B cell (primary cell): ENCODE data around the gene FRMD4A. TPM values are rescaled to one million over a fixed set of nuclear protein-coding genes. Genes with fewer than 3 reads are reported as not detected.

Experiments used
- ATAC-seq: fragments of 200-7000 bp; cut with Tn5 transposase; one replicate; pipeline ENCODE4 v1.10.0; 2021; ENCODE audit warnings: low read depth, mild to moderate bottlenecking, moderate number of reproducible peaks, moderate library complexity
- CTCF ChIA-PET: fragments of 350-600 bp; sonication (Branson Sonifier 250); formaldehyde crosslinking; loops from one replicate; lab custom pipeline; 2021; ENCODE audit warnings: antibody characterized with exemption, inconsistent platforms; lab: Charles Lee
- POLR2A ChIA-PET: fragments of 350-600 bp; sonication (Branson Sonifier 250); formaldehyde crosslinking; loops from one replicate; lab custom pipeline; 2021; ENCODE audit warnings: antibody characterized with exemption; lab: Charles Lee
- DNase-seq: peaks from one replicate; pipeline ENCODE4 v3.0.0; 2013
- H2AFZ ChIP-seq: 2 replicates; pipeline ENCODE4 v1.6.1; 2012; ENCODE audit warnings: mild to moderate bottlenecking, low read depth, low read length; ENCODE audit not compliant: insufficient read depth, poor library complexity, severe bottlenecking
- H3K27ac ChIP-seq, 2 donors: 1 replicate in 1 of 2; 2 replicates in 1 of 2; pipeline ENCODE4 v1.5.1; 2012 to 2013; ENCODE audit warnings: low read length in 2 of 2, mild to moderate bottlenecking in 2 of 2, moderate library complexity in 1 of 2
- H3K27me3 ChIP-seq, 4 experiments: fragments of 200-600 bp in 1 of 4; sonication (generic) in 1 of 4; replicated peaks in 1 of 4; 1 replicate in 2 of 4; 2 replicates in 2 of 4; pipeline versions ENCODE4 v1.6.1 to v1.7.0; 2013 to 2016; ENCODE audit warnings: low read length in 3 of 4, mild to moderate bottlenecking in 2 of 4, mixed read lengths in 1 of 4, moderate library complexity in 1 of 4; ENCODE audit not compliant: insufficient read depth in 4 of 4, control insufficient read depth in 3 of 4; ENCODE audit errors: control extremely low read depth in 1 of 4
- H3K36me3 ChIP-seq, 2 experiments: replicated peaks in 1 of 2; 1 replicate in 1 of 2; 2 replicates in 1 of 2; pipeline versions ENCODE4 v1.6.1 to v1.7.1; 2013; ENCODE audit warnings: low read length in 1 of 2; ENCODE audit not compliant: insufficient read depth in 2 of 2, control insufficient read depth in 1 of 2; ENCODE audit errors: control extremely low read depth in 1 of 2, extremely low read depth in 1 of 2
- H3K4me1 ChIP-seq, 2 donors: fragments of 200-600 bp in 1 of 2; sonication (generic) in 1 of 2; 1 replicate in 1 of 2; 2 replicates in 1 of 2; pipeline versions ENCODE4 v1.5.1 to v1.6.1; 2013 to 2017; ENCODE audit warnings: low read length in 2 of 2; ENCODE audit not compliant: control insufficient read depth in 2 of 2, insufficient read depth in 2 of 2
- H3K4me2 ChIP-seq: replicated peaks from 2 replicates; pipeline ENCODE3; 2012; ENCODE audit warnings: mild to moderate bottlenecking, low read depth, low read length; ENCODE audit not compliant: poor library complexity, severe bottlenecking
- H3K4me3 ChIP-seq, 5 experiments: fragments of 200-600 bp in 1 of 5; sonication (generic) in 1 of 5; 1 replicate in 3 of 5; 2 replicates in 2 of 5; pipeline versions ENCODE4 v1.5.1 to v1.7.0; 2011 to 2016; ENCODE audit warnings: low read length in 4 of 5, mild to moderate bottlenecking in 4 of 5, low read depth in 2 of 5, control low read depth in 1 of 5, moderate library complexity in 1 of 5; ENCODE audit not compliant: insufficient read depth in 1 of 5; ENCODE audit errors: control extremely low read depth in 1 of 5, extremely low read depth in 1 of 5
- H3K79me2 ChIP-seq: fragments of 200-600 bp; sonication (generic); one replicate; pipeline ENCODE4 v1.6.0; 2016; ENCODE audit warnings: low read length; ENCODE audit not compliant: control insufficient read depth, insufficient read depth
- H3K9ac ChIP-seq: fragments of 200-600 bp; sonication (generic); 2 replicates; pipeline ENCODE4 v1.6.1; 2017; ENCODE audit warnings: mild to moderate bottlenecking, low read length, moderate library complexity
- H3K9me3 ChIP-seq, 3 donors: one replicate each; pipeline versions ENCODE4 v1.6.1 to v1.7.1; 2013; ENCODE audit warnings: low read length in 2 of 3; ENCODE audit not compliant: control insufficient read depth in 2 of 3, insufficient read depth in 1 of 3; ENCODE audit errors: control extremely low read depth in 1 of 3
- H4K20me1 ChIP-seq: 2 replicates; pipeline ENCODE4 v1.6.0; 2012; ENCODE audit warnings: mild to moderate bottlenecking, low read length; ENCODE audit not compliant: insufficient read depth, control insufficient read depth, poor library complexity, severe bottlenecking
- H3K27ac Mint-ChIP-seq: one replicate; pipeline ENCODE4 v1.8.0; 2021; ENCODE audit warnings: mixed read lengths
- H3K27me3 Mint-ChIP-seq: one replicate; pipeline ENCODE4 v1.8.0; 2021; ENCODE audit warnings: mixed read lengths
- H3K4me1 Mint-ChIP-seq: one replicate; pipeline ENCODE4 v1.8.0; 2021; ENCODE audit warnings: mixed read lengths
- H3K4me3 Mint-ChIP-seq: one replicate; pipeline ENCODE4 v1.8.0; 2021; ENCODE audit warnings: mixed read lengths
- H3K9me3 Mint-ChIP-seq: one replicate; pipeline ENCODE4 v1.8.0; 2022; ENCODE audit warnings: mixed read lengths; ENCODE audit not compliant: insufficient read depth
- CTCF ChIP-seq: fragments of 200-600 bp; IDR thresholded peaks from one replicate; pipeline ENCODE4 v1.8.0; 2022; ENCODE audit warnings: antibody characterized with exemption, mild to moderate bottlenecking
- EZH2 ChIP-seq: IDR thresholded peaks from 2 replicates; pipeline ENCODE4 v1.6.1; 2012; ENCODE audit warnings: borderline replicate concordance, low read depth, mild to moderate bottlenecking, moderate library complexity, low read length; ENCODE audit not compliant: insufficient read depth, poor library complexity, severe bottlenecking
- WGBS: methylation state at CpG from one replicate; pipeline ENCODE4 v1.1.5; 2013; ENCODE audit warnings: missing lambda C conversion rate; ENCODE audit not compliant: insufficient coverage; 5-methylcytosine and 5-hydroxymethylcytosine counted together
- intact Hi-C: fragments of 100-400 bp; cut with micrococcal nuclease; formaldehyde crosslinking; loops from one replicate; pipeline ENCODE4 v1.10.0; 2022
- polyA plus RNA-seq: library from polyadenylated mRNA; depleted of rRNA; stranded (reverse); fragments of >200 nt; gene quantifications from 2 replicates; pipeline ENCODE4 v1.2.3, GENCODE V29; 2012
- total RNA-seq, 2 donors: library from RNA; stranded (reverse); fragments of 120-200 nt in 1 of 2; gene quantifications; 1 replicate in 1 of 2; 2 replicates in 1 of 2; pipeline versions ENCODE4 v1.2.3 to v1.2.4, GENCODE V29; 2013 to 2022

FRMD4A gene
- total and polyA plus RNA-seq, 2 donors (not counting 1 experiment from before 2014, with no cell fraction given), result 0.76 to 3.4 TPM

- Histone ChIP-seq H3K4me2 (no peak overlapping the region), H3K36me3 (no peaks in the 10 kb centered on the region), H3K79me2 (no peaks in the 10 kb centered on the region), H3K4me1 (peaks cover 23 to 27% of the 10 kb centered on the region in 2 donors), H3K4me3 (no peak overlapping the region), H2AFZ (no peak overlapping the region), H3K27me3 (peaks cover 0 to 35% (median 11%) of the 10 kb centered on the region in 4 experiments), H3K9me3 (peaks cover 0 to 4% (median 0%) of the 10 kb centered on the region in 3 donors), H3K9ac (no peak overlapping the region), H3K27ac (no peak overlapping the region), H4K20me1 (no peaks in the 10 kb centered on the region)
- intact Hi-C loops, result no loop called here
- Mint-ChIP-seq H3K4me3 (no peak overlapping the region), H3K27ac (no peak overlapping the region), H3K27me3 (peaks cover 31% of the 10 kb centered on the region), H3K9me3 (no peaks in the 10 kb centered on the region), H3K4me1 (peaks cover 35% of the 10 kb centered on the region)
- TF ChIP-seq EZH2, result no peak
- no peak for TF ChIP-seq CTCF
- DNase-seq, result no peak
- ATAC-seq, result no peak
- WGBS, result 91% methylated on average over 3 of the region's 5 CpGs
- ChIA-PET CTCF (no interaction called here), POLR2A (no interaction called here)
These were observed 319.8 kb downstream of the FRMD4A start for GRCh38 chr10:14010769-14011574.

GRCh38 chr10:14010101-14010558 is 320.6 kb downstream of the FRMD4A start:
- Histone ChIP-seq H3K4me1 (peaks cover 19 to 24% of the 10 kb centered on the region in 2 donors), H3K9ac (peak overlapping the region; percentile 36), H3K27me3 (peaks cover 0 to 36% (median 11%) of the 10 kb centered on the region in 4 experiments), H3K4me3 (peak overlapping the region in 2 of 5 experiments; percentile 36 to 49), H3K36me3 (no peaks in the 10 kb centered on the region), H3K27ac (no peak overlapping the region), H3K79me2 (no peaks in the 10 kb centered on the region), H4K20me1 (no peaks in the 10 kb centered on the region), H3K9me3 (peaks cover 0 to 4% (median 0%) of the 10 kb centered on the region in 3 donors), H3K4me2 (peak overlapping the region; percentile 40), H2AFZ (peak overlapping the region; percentile 16)
- CTCF ChIA-PET, result no interaction called here
- ATAC-seq, result no peak
- Mint-ChIP-seq H3K4me3 (peak overlapping the region; percentile 72), H3K27me3 (peaks cover 36% of the 10 kb centered on the region), H3K4me1 (peaks cover 29% of the 10 kb centered on the region), H3K9me3 (no peaks in the 10 kb centered on the region), H3K27ac (peak overlapping the region; percentile 70)
- 33% methylated on average over 1 of the region's 5 CpGs for WGBS
- POLR2A ChIA-PET, result no interaction called here
- intact Hi-C loops, result no loop called here
- no peak for DNase-seq
- TF ChIP-seq EZH2, result no peak
- TF ChIP-seq CTCF, result no peak
